Stimulated activated CD4-positive, alpha-beta T cell treated with anti-CD3 and anti-CD28 coated beads, Interleukin-4, amount 100 ng/mL, for 24 hours (primary cell): ENCODE measurements around the gene ADAMTS4.
"Not testable (repeated sequence)": the region's sequence is repeated elsewhere in the genome, so short reads cannot be mapped to it uniquely, and the experiment has no call there.

Experiments
- DNase-seq: peaks from one replicate; pipeline ENCODE4 v3.0.0-alpha.2; 2020

ADAMTS4 gene

GRCh38 chr1:161198897-161199431 is at the start of gene ADAMTS4:
Gene ADAMTS4, minus strand, starts transcription at chr1:161199054. Its CDS starts 427 bp downstream, at chr1:161198627.
- no peak for DNase-seq

GRCh38 chr1:161244888-161245287 is 46.0 kb upstream of the ADAMTS4 start:
- no peak for DNase-seq

DNA sequence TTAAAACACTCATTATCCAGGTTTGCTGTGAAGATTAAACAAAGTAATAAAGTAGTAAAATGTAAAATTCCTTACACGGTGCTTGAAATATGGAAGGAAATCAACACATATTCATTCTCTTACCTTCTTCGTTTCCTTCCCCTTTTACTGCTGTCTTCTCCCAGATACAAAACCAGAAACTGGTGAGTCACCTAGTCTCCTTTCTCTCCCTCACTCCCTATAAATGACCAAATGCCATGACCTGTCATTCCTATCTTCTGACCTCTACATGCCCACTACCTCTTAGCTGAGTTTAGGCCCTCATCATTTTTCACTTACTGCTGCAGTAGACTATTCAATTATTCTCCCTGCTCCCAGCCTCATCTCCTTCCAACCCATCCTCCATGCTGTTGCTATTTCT is 43.5 kb upstream of the ADAMTS4 start:
- DNase-seq = no peak

DNA sequence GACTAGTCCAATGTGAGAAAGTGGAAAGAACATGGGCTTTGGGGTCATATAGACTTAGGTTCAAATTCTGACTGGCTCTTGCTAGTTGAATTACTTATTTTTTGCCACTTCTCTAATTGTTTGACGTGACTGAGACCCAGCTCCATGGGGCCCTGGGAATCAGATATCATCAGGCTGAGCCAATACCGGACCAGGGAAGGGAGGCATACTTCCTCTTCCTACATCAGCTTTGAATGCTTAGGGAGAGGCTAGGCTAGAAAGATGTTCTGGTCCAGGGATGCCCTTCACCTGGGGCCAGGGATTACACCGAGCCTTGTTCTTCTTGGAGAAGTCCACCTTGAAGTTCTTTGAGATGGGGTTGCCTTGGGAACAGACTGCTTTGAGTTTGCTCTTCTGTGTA is 42.8 kb upstream of the ADAMTS4 start:
- DNase-seq = no peak

DNA sequence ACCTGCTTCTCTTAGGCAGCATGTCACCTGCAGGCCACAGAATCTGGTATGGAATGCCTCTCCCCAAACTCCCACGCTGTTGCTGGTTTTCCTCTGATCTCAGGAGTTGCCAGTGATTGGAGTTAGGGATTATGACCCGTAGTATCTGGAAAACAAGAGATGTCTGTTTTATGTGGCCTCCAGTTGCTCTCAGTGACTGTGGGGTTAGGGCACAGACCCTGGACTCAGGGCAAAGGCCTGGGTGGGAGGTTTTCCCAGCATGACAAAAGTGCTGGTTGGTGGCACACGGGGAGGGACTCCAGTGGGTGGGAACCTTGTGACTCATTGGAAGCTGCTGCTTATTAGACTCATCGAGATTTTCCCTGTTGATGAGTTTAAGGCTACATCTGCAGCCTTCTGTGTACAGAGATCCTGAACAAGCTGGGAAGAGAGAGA is 39.2 kb upstream of the ADAMTS4 start, which contains the start of gene NR1I3:
Gene NR1I3, minus strand, starts transcription at position 165 of the 435 bp plus-strand sequence. CDS start 1,638 bp downstream, outside the sequence.
- no peak for DNase-seq

DNA sequence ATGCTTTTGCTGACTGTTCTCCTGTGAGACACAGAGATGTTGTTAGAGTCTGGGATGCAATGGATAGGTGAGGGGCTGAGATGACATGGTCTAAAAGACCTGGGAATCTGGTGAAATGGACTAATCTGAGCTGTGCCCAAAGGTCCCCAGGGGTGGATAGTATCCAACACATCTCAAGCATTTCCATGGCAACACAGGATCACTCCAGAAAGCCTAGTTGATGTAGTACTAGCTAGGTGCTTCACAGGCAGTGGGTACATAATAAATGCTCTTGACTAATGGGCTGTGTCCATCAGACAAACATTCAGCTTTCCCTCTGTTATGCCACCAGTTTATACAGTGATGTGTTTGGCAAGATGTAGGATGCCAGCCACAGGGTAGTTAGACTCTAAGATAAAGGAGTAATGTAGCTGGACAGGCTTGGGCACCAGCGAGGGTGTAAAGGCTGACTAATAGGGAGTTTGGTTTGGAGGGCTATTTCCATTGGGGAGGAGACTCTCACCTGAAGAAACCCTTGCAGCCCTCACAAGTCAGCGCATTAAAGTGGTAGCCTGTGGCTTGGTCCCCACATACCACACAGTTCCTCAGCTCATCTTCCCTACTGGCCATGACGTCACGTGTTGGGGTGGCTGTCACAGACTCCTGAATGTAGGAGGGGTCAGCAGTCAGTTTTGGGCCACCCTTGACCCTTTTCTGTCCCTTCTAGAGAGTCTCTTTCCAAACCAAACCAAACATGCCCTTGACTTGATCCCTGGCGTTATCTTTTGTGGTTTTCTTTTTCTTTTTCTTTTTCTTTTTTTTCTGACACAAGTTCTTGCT is 37.3 kb upstream of the ADAMTS4 start:
- DNase-seq = no peak

GRCh38 chr1:161233102-161233501 is 34.2 kb upstream of the ADAMTS4 start:
- DNase-seq = no peak

DNA sequence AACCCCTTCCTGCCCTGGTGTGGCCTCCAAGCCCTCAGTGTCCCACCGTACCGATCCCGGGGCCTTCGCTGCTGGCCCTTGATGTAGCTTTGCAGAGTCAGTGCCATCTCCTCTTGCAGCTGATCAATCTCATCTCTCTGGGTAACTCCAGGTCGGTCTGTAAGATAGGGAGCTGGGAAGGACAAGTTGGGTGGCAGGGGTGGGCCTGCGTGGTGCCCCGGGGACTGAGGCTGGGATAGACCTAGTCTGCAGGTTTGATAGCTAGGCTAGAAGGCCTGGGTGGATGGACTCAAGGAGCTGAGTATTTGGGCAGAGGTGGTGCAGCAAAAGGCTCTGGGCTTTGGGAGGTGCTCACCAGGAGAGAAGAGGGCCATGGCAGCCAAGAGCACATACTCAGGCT is 31.9 kb upstream of the ADAMTS4 start:
- DNase-seq = no peak

GRCh38 chr1:161229896-161230295 is 31.0 kb upstream of the ADAMTS4 start:
- no peak for DNase-seq

DNA sequence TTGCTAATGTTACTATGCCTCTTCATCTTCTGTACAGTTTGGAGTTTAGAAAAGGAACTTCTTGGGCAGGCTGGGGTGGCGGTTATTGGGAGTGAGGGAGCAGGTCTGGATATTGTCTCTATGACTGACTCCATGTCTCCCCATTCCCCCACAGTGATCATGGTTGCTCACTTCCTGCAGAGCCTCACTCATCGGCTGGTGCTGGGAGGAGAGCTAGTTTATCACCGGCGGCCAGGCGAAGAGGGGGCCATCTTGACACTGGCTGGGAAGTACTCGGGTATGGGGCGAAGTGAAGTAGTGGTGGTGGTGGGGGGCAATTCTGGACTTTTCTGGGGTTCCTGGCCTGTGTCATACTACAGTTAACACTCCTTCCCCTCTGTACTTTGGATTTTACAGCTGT is 29.2 kb upstream of the ADAMTS4 start:
- DNase-seq = no peak

GRCh38 chr1:161227196-161227871 is 28.5 kb upstream of the ADAMTS4 start:
- peak; percentile 92 for DNase-seq

GRCh38 chr1:161226759-161227158 is 27.9 kb upstream of the ADAMTS4 start:
- DNase-seq = no peak

- no peak for DNase-seq
These were observed 27.5 kb upstream of the ADAMTS4 start for GRCh38 chr1:161226320-161226711.

GRCh38 chr1:161225534-161226319 is 26.9 kb upstream of the ADAMTS4 start, which contains the start of gene TOMM40L:
Gene TOMM40L, plus strand, starts transcription at chr1:161226060. Its CDS starts 430 bp downstream, at chr1:161226490.
- DNase-seq = peak; percentile 91

DNA sequence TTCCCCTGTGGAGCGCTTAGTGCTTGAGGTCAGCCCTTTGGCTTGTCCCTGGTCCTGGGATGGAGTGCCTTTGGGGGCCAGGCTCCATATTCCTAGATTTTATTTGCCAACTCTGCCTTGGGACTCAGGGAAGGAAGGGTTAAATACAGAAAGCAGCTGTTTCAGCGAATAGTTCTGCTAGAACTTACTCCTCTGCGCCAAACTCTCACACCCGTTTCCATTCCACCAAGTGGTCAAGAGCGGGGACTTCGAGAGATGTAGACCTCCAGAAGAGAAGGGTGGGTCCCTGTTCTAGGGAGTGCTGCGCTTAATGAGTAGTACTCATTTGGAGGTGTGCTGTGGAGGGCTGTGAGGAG is 26.3 kb upstream of the ADAMTS4 start:
- no peak for DNase-seq

DNA sequence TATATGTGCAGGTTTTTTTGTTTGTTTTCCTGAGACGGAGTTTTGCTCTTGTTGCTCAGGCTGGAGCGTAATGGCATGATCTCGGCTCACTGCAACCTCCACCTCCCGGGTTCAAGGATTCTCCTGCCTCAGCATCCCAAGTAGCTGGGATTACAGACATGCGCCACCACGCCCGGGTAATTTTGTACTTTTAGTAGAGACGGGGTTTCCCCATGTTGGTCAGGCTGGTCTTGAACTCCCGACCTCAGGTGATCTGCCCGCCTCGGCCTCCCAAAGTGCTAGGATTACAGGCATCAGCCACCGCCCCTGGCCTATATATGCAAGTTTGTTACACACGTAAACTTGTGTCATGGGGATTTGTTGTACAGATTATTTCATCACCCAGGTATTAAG is 25.8 kb upstream of the ADAMTS4 start:
- not testable (repeated sequence) for DNase-seq

- no peak for DNase-seq
These were observed 25.2 kb upstream of the ADAMTS4 start for GRCh38 chr1:161223805-161224694.

- DNase-seq = no peak
These were observed 23.5 kb upstream of the ADAMTS4 start for GRCh38 chr1:161222175-161223019.

GRCh38 chr1:161220002-161220401 is 21.1 kb upstream of the ADAMTS4 start:
- no peak for DNase-seq

- DNase-seq = no peak
These were observed 20.4 kb upstream of the ADAMTS4 start for GRCh38 chr1:161219078-161219892.
